GM18520 (cell line): ENCODE results near the gene FCHSD2.
"Not testable (repeated sequence)": the region's sequence is repeated elsewhere in the genome, so short reads cannot be mapped to it uniquely, and the experiment has no call there.

Experiments
- ATAC-seq: cut with Tn5 transposase; IDR thresholded peaks from one replicate; pipeline ENCODE4 v1.9.1; 2021; ENCODE audit not compliant: unreplicated experiment

FCHSD2 gene

DNA sequence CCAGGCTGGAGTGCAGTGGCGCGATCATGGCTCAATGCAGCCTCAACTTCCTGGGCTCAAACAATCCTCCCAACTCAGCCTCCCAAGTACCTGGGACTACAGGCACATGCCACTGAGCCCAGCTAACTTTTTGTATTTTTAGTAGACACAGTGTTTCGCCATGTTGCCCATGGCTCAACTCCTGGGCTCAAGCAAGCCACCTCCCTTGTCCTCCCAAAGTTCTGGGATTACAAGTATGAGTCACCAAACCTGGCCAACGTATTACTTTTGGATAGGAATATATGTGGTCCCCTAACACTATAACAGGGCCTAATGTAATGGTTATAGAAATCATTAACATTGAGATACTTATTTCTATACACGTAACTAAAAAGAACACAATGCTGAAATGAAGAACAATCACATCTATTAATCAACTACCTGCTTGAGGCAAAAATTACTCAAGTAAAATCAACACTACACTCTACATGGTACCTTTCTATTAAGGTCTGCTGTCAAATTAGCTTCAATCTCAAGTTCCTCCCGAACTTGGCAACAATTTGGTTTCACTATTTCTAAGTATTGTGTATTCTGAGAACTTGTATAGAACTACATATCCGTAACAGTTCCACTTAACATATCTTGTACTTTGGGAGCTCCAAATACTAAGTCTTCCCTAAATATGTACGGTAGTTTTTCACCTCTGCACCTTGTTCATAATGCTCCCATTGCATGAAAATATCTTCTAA lies 124.9 kb downstream of the FCHSD2 start:
- no peak for ATAC-seq

DNA sequence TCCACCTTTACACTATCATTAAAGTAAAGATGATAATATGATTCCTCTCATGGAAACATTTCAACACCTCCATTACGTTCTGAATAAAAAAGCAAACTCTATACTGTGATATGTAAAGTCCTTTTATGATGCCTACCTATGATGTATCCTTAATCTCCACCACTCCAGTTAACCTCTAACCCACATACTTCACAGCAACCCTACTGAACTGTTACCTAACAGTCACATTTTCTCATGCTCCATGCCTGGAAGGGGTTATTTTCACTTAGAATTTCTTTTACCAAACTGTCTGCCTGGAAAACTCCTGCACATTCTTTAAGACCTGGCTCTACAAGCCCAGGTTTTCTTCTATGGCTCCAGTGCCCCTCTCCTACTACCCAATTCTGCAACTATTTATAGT lies 129.1 kb downstream of the FCHSD2 start:
- ATAC-seq: no peak

DNA sequence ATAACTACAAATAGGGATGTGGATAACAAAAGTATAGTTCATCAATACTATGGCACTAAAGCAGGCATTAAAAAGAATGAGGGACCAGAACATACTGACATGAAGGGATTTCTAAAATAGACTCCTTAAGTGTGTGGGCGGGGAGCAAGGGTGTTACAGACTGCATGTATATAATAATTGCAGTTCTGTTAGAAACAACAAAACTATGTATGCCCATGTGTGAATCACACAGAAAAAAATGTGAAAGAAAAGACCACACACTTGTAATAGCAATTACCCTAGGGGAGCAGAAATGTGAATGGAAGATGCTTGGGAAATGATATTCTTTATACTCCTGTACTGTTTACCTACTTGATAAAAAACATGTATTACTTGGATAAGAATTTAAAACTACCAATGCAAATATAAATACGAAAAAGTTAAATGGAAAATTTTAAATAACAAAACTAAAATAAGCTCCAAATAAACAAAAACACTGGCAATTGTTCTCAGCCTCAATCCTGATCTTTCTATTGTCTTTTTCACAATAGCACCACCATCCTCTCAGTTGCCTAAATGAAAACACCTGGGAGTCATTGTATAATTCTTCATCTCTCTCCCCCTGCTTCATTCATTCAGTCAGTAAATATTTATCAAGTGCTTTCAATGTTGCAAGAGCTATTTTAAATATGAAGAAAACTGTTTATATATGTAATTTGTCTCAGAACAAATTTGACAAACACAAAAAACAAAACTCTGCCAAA lies 129.8 kb downstream of the FCHSD2 start:
- ATAC-seq: no peak

DNA sequence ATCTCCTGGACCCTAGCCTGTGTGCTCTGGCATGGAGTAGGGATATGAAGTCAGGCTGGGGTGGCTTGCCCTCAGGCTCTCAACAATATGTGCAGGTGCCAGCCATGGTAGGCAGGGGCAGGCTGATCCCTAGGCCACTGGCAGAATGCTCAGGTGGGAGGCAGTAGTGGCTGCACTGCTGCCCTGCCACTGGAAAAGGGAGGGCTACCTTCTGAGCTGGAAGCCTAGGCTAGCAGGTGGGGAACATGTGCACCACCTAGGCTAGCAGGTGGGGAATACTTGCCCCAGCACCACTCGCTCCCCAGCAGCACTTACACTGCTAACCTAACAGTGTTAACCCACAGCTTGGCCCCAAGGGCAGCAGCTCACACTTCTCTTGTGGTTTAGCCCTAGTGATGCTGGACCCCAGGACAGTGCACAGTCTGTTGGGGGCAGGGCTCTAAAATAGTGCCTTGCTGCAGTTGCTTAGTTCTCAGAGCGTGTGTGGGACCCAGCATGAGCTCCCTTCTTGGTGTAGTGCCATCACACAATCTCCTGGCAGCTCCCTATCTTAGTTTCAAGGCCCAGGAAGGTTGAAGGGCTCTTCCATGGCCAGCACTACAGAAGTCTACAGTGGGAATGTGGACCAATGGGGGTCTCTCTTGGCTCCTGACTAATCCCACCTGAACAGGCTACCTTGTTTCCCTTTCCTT lies 130.8 kb downstream of the FCHSD2 start:
- no peak for ATAC-seq

DNA sequence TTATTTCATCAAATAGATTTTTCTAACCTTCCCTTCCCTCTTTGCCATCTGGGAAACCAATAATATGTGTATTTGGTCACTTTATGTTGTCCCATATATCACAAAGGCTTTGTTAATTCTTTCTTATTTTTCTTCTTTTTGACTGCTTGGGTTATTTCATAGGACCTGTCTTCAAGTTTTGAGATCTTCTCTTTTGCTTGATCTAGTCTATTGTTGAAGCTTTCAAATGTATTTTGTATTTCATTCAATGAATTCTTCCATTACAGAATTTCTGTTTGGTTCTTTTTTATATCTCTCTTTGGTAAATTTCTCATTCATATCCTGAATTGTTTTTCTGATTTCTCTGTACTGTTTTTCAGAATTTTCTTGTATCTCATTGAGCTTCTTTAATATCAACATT lies 132.1 kb downstream of the FCHSD2 start:
- no peak for ATAC-seq

DNA sequence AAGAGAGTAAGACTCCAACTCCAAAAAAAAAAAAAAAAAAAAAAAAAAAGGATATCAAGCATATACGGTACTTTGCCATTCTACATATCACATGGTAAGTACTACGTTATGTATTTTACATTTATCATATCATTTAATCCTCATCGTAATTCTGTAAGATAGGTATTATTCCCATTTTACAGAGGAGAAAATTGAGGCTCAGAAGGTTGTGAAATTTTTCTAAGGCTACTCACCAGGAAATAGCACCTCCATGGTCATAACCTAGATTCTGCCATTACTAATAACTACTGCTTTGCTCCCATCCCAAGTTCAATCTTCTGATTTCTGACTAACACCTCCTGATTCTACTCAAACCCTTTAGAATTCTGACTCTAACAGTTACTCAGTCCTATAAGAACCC lies 138.0 kb downstream of the FCHSD2 start:
- no peak for ATAC-seq

GRCh38 chr11:73003088-73003487 lies 139.0 kb downstream of the FCHSD2 start:
- peak; percentile 46 for ATAC-seq

- no peak for ATAC-seq
These were observed 139.9 kb downstream of the FCHSD2 start for GRCh38 chr11:73002214-73002613.

DNA sequence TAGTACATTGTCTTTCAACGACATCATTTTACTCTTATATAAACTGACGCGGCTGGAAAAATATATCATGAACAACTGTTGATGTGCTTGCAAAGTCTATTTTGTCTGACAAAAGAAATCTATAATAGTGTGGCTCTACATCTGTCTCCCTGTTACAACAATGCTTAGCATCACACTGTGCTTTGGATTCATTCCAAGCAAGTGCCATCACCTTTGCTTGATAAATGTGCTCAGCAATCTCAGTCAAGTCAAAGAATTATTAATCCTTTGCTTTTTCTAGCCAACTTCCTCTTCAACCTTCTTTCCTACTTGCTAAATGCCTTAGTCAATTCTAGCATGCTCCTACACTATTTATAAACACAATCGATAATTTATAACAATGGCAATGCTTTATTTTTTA lies 140.5 kb downstream of the FCHSD2 start:
- ATAC-seq: no peak

DNA sequence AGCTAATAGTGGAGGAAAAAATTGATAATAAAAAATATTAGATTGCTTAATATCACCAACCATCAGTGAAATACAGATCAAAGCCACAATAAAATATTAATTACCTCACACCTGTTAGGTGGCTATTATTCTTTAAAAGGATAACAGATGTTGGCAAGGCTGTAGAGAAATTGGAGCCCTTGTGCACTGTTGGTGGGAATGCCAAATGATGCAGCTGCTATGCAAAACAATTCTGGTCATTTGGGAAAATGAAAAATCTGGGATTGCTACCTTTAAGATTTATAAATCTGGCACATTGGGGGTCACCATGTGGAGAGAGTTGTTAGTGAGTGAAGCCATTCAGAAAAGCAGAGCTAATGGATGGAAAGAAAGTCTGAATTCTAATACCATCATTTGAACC lies 143.4 kb downstream of the FCHSD2 start:
- ATAC-seq: no peak

DNA sequence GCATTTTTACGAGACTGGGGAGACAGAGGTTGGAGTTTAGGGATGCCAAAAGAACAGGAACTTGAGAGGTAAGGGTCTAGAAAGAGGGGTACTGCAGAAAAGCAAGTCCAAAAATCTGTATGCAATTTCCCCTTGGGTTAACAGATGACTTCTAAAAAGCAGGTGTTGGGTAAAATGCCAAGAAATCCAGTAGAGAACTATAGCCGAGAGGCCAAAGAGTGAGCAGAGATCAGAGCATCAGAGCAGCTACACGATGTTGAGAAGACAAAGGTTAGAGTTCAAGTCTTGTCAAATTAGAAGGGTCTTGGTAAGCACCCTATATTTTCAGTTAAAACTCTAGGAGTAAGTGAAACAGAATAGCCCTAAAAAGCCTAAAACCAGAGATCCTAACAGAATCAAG lies 145.2 kb downstream of the FCHSD2 start:
- ATAC-seq: no peak

DNA sequence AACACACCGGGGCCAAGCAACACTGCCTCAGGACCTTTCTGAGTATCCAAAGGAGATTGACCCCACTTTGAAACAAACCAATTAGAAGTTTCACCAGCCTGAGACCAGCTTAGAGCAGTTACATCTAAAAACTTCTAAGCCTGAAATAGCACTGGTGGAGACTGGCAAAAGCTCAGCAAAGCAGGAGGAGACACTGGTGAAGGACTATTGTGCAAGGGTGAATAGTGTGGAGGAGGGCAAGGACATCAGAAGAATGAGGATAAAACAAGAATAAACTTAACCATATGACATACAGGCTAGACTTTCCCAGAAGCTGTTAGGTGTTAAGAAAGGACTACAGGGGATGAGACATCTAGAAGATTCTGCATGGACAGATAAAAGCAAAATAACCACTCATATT lies 152.4 kb downstream of the FCHSD2 start:
- no peak for ATAC-seq

- ATAC-seq: no peak
These were observed 153.3 kb downstream of the FCHSD2 start for GRCh38 chr11:72988821-72989220.

DNA sequence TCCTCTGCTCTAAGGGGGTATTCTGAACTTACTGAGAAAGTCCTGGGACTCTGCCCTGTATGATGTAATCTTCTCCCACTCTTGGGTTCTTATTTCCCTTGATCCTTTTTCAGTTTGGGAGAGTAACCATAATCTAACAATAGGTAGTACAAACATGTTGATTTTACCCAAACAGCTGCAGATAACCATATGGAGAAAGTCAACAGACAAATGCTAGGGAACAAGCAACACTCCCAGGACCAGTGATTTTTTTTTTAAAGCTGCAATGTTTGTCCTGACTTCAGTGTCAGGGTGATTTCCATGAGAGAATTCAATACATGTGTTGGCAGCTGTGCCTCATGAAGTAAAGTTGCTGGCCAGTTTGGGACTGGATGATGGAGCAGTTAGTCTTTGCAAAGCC lies 156.5 kb downstream of the FCHSD2 start:
- ATAC-seq: no peak

- no peak for ATAC-seq
These were observed 157.6 kb downstream of the FCHSD2 start for GRCh38 chr11:72984453-72985077.

GRCh38 chr11:72983560-72983959 lies 158.6 kb downstream of the FCHSD2 start:
- no peak for ATAC-seq

GRCh38 chr11:72981971-72982685 lies 160.0 kb downstream of the FCHSD2 start:
- ATAC-seq: no peak

- ATAC-seq: no peak
These were observed 161.0 kb downstream of the FCHSD2 start for GRCh38 chr11:72981080-72981479.

DNA sequence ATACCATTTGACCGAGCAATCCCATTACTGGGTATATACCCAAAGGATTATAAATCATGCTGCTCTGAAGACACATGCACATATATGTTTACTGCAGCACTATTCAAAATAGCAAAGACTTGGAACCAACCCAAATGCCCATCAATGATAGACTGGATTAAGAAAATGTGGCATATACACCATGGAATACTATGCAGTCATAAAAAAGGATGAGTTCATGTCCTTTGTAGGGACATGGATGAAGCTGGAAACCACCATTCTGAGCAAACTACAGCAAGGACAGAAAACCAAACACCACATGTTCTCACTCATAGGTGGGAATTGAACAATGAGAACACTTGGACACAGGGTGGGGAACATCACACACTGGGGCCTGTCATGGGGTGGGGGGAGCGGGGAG lies 164.3 kb downstream of the FCHSD2 start:
- not testable (repeated sequence) for ATAC-seq

- ATAC-seq: not testable (repeated sequence)
These were observed 165.6 kb downstream of the FCHSD2 start for GRCh38 chr11:72976522-72976892.
